MM.1S (cell line): Measurements from ENCODE around the gene KIN.

ENCODE experiments used
- DNase-seq: peaks from one replicate; pipeline ENCODE4 v3.0.0-alpha.2; 2015
- H2AFZ ChIP-seq: fragments of 300-600 bp; sonication (generic); 2 replicates; pipeline ENCODE4 v1.6.0; 2016; ENCODE audit warnings: antibody characterized with exemption, low read length
- H3F3A ChIP-seq: fragments of 300-600 bp; sonication (generic); 2 replicates; pipeline ENCODE4 v1.6.1; 2016; ENCODE audit warnings: mild to moderate bottlenecking, antibody characterized with exemption, low read length, moderate library complexity, mixed read lengths; ENCODE audit not compliant: insufficient read depth
- H3K27ac ChIP-seq: fragments of 300-600 bp; sonication (generic); 2 replicates; pipeline ENCODE4 v1.5.1; 2016; ENCODE audit warnings: mild to moderate bottlenecking, low read length
- H3K27me3 ChIP-seq: fragments of 300-600 bp; sonication (generic); replicated peaks from 2 replicates; pipeline ENCODE4 v1.6.0; 2016; ENCODE audit warnings: low read length; ENCODE audit not compliant: insufficient read depth
- H3K36me3 ChIP-seq: fragments of 300-600 bp; sonication (generic); replicated peaks from 2 replicates; pipeline ENCODE4 v1.6.1; 2016; ENCODE audit warnings: mild to moderate bottlenecking, low read length, mixed read lengths; ENCODE audit not compliant: insufficient read depth
- H3K4me1 ChIP-seq: fragments of 300-600 bp; sonication (generic); 2 replicates; pipeline ENCODE4 v1.6.1; 2016; ENCODE audit warnings: low read length, mixed read lengths
- H3K4me2 ChIP-seq: fragments of 300-600 bp; sonication (generic); 2 replicates; pipeline ENCODE4 v1.6.0; 2016; ENCODE audit warnings: low read depth, low read length
- H3K4me3 ChIP-seq: fragments of 300-600 bp; sonication (generic); 2 replicates; pipeline ENCODE4 v1.5.1; 2016; ENCODE audit warnings: low read length, mixed read lengths
- H3K79me2 ChIP-seq: fragments of 300-600 bp; sonication (generic); 2 replicates; pipeline ENCODE4 v1.6.1; 2016; ENCODE audit warnings: mixed run types, low read length, mixed read lengths
- H3K9ac ChIP-seq: fragments of 300-600 bp; sonication (generic); 2 replicates; pipeline ENCODE4 v1.6.1; 2016; ENCODE audit warnings: low read length, mixed read lengths
- H3K9me2 ChIP-seq: fragments of 300-600 bp; sonication (generic); replicated peaks from 2 replicates; pipeline ENCODE4 v1.6.1; 2016; ENCODE audit warnings: mild to moderate bottlenecking, low read length, mixed read lengths; ENCODE audit not compliant: insufficient read depth
- H3K9me3 ChIP-seq: fragments of 300-600 bp; sonication (generic); replicated peaks from 2 replicates; pipeline ENCODE4 v1.6.1; 2016; ENCODE audit warnings: mild to moderate bottlenecking, low read length, mixed read lengths; ENCODE audit not compliant: insufficient read depth
- H4K20me1 ChIP-seq: fragments of 300-600 bp; sonication (generic); 2 replicates; pipeline ENCODE4 v1.6.1; 2016; ENCODE audit warnings: mild to moderate bottlenecking, low read length, moderate library complexity, mixed read lengths; ENCODE audit not compliant: insufficient read depth
- EZH2 ChIP-seq: fragments of 300-600 bp; sonication (generic); optimal IDR thresholded peaks from 2 replicates; pipeline ENCODE3; 2017; ENCODE audit warnings: low read depth, mild to moderate bottlenecking, antibody characterized with exemption, low read length, mixed read lengths
- EZH2phosphoT487 ChIP-seq: fragments of 300-600 bp; sonication (generic); IDR thresholded peaks from 2 replicates; pipeline ENCODE4 v1.6.1; 2018; ENCODE audit warnings: antibody characterized with exemption, low read length
- TF ChIP-seq, protein P1 (sequence below): fragments of 300-600 bp; sonication (generic); IDR thresholded peaks from 2 replicates; pipeline ENCODE4 v1.5.1; 2016; ENCODE audit warnings: antibody characterized with exemption, low read length, mixed read lengths

Gene KIN

DNA sequence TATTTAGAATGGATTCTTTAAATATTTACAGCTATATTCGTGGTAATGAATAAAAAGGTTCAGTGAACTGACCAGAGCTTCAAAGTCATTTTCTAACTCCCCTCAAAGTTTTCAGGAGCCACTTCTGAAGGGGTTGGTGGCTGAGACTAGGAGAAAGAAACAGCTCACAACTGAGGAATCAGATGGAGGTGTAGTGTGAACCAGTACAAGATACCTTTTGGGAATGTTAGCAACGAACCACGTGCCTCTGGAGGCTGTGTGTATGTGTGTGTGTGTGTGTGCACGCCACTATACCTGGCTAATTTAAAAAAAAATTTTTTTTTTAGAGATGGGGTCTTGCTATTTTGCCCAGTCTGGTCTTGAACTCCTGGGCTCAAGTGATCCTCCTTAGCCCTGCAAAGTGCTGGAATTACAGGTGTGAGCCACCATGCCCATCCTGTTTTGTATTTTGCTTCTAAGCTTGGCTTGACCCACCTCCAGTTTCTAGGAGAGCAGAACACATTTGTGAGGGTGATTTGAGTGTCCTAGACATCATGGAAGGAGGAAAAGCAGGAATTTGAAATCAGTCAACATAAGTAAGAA lies 21.0 kb upstream of the KIN start:
- Histone ChIP-seq H3K4me2 (no peak overlapping the region), H3F3A (no peaks in the 10 kb centered on the region; the same call in 1 of the 2 replicates), H3K9me3 (no peaks in the 10 kb centered on the region), H3K36me3 (peaks cover 5% of the 10 kb centered on the region; the same call in 1 of the 2 replicates), H3K27ac (no peak overlapping the region), H3K4me3 (no peak overlapping the region), H3K27me3 (no peaks in the 10 kb centered on the region), H3K9ac (no peak overlapping the region), H3K4me1 (0 out of 2 replicates have a peak, but pooled peaks cover 3% of the 10 kb centered on the region), H2AFZ (no peak overlapping the region), H3K9me2 (no peaks in the 10 kb centered on the region), H4K20me1 (no peaks in the 10 kb centered on the region), H3K79me2 (peaks cover 7% of the 10 kb centered on the region; the same call in 1 of the 2 replicates)
- no peak for DNase-seq
- TF ChIP-seq EZH2phosphoT487 (no peak), EZH2 (no peak)
- TF ChIP-seq, protein P1, sequence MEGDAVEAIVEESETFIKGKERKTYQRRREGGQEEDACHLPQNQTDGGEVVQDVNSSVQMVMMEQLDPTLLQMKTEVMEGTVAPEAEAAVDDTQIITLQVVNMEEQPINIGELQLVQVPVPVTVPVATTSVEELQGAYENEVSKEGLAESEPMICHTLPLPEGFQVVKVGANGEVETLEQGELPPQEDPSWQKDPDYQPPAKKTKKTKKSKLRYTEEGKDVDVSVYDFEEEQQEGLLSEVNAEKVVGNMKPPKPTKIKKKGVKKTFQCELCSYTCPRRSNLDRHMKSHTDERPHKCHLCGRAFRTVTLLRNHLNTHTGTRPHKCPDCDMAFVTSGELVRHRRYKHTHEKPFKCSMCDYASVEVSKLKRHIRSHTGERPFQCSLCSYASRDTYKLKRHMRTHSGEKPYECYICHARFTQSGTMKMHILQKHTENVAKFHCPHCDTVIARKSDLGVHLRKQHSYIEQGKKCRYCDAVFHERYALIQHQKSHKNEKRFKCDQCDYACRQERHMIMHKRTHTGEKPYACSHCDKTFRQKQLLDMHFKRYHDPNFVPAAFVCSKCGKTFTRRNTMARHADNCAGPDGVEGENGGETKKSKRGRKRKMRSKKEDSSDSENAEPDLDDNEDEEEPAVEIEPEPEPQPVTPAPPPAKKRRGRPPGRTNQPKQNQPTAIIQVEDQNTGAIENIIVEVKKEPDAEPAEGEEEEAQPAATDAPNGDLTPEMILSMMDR, result no peak

DNA sequence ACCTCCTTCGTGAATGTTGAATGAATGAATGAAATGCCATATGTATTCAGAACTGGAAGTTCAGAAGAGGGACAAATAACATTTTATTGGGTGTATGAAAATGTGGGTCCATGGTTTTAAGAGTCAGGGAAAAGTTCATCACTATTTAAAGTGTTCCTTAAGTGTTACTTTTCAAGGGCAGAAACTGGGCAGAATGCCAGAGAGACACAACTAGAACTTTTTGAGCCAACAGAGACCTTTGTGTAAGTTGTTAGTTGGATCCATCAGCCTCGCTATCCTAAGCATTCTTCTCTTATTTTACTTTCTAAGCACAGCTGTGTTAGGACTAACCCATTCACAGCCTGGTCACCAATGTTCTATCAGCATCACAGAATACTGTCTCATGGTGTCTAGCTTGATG lies 16.9 kb upstream of the KIN start:
- Histone ChIP-seq H3F3A (no peaks in the 10 kb centered on the region; the same call in 1 of the 2 replicates), H3K9me3 (no peaks in the 10 kb centered on the region), H3K4me1 (no peaks in the 10 kb centered on the region), H3K79me2 (peaks cover 8% of the 10 kb centered on the region; the same call in 1 of the 2 replicates), H4K20me1 (no peaks in the 10 kb centered on the region), H3K27ac (no peak overlapping the region), H3K9ac (no peak overlapping the region), H3K4me2 (no peak overlapping the region), H3K4me3 (no peak overlapping the region), H2AFZ (no peak overlapping the region), H3K36me3 (peaks cover 36% of the 10 kb centered on the region), H3K27me3 (no peaks in the 10 kb centered on the region), H3K9me2 (no peaks in the 10 kb centered on the region)
- TF ChIP-seq, protein P1, result no peak
- no peak for TF ChIP-seq EZH2
- TF ChIP-seq EZH2phosphoT487, result no peak
- DNase-seq, result no peak

DNA sequence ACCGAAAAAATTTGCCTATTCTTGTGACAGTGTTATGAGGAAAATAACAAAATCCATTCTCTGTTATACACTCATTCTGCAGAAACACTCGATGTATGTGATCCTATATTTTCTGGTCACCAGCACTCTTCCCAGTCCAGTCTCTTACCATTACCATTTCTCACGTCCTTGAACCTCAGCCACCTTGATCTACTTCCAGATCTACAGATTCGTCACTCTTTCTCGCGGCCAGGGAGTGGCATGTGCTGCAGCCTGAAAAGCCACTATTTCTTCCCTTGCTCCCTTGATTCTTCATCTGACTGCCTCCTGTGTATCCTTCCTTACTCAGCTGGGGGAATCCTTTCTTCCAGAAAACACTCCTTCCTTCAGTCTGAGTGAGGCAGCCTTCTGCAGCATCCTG lies 16.4 kb upstream of the KIN start:
- no peaks in the 10 kb centered on the region; the same call in 1 of the 2 replicates for H3F3A ChIP-seq
- H3K4me3 ChIP-seq, result no peak overlapping the region
- H3K4me2 ChIP-seq, result no peak overlapping the region
- no peak overlapping the region for H2AFZ ChIP-seq
- no peak for DNase-seq
- H3K36me3 ChIP-seq, result peaks cover 36% of the 10 kb centered on the region
- H3K9ac ChIP-seq, result no peak overlapping the region
- no peaks in the 10 kb centered on the region for H3K9me3 ChIP-seq
- H3K27me3 ChIP-seq, result no peaks in the 10 kb centered on the region
- H4K20me1 ChIP-seq, result no peaks in the 10 kb centered on the region
- peaks cover 8% of the 10 kb centered on the region; the same call in 1 of the 2 replicates for H3K79me2 ChIP-seq
- TF ChIP-seq, protein P1, result no peak
- TF ChIP-seq EZH2phosphoT487 (no peak), EZH2 (no peak)
- no peaks in the 10 kb centered on the region for H3K9me2 ChIP-seq
- no peak overlapping the region for H3K27ac ChIP-seq
- no peaks in the 10 kb centered on the region for H3K4me1 ChIP-seq
